HEK293T (cell line): ENCODE measurements around the gene ZFP62.

ENCODE experiments used
- CTCF ChIA-PET: fragments of 350-600 bp; formaldehyde crosslinking; extraction: SDS; loops from one replicate; lab custom pipeline; 2021; ENCODE audit warnings: antibody characterized with exemption, inconsistent platforms; lab: Yijun Ruan, JAX
- POLR2A ChIA-PET: fragments of 350-600 bp; formaldehyde crosslinking; extraction: SDS; loops from one replicate; lab custom pipeline; 2020; ENCODE audit warnings: antibody characterized with exemption, inconsistent platforms; lab: Yijun Ruan, JAX
- DNase-seq: peaks from one replicate; pipeline ENCODE4 v3.0.0; 2012; ENCODE audit warnings: mixed read lengths; ENCODE audit errors: extremely low spot score
- ARNT ChIP-seq: fragments of 450-650 bp; IDR thresholded peaks from 2 replicates; pipeline ENCODE4 v1.6.1; 2017; ENCODE audit warnings: mild to moderate bottlenecking
- BHLHE40 ChIP-seq: fragments of 450-650 bp; IDR thresholded peaks from 2 replicates; pipeline ENCODE4 v1.6.1; 2016; ENCODE audit warnings: mild to moderate bottlenecking, moderate library complexity, borderline replicate concordance
- CTBP1 ChIP-seq: fragments of 450-650 bp; IDR thresholded peaks from 2 replicates; pipeline ENCODE4 v1.6.1; 2016; ENCODE audit warnings: borderline replicate concordance
- ELF4 ChIP-seq: fragments of 450-650 bp; IDR thresholded peaks from 2 replicates; pipeline ENCODE4 v1.6.1; 2017; ENCODE audit warnings: antibody characterized with exemption
- FOXA1 ChIP-seq: fragments of 450-650 bp; IDR thresholded peaks from 2 replicates; pipeline ENCODE4 v1.6.1; 2016; ENCODE audit warnings: mild to moderate bottlenecking
- FOXK2 ChIP-seq: fragments of 450-650 bp; IDR thresholded peaks from 2 replicates; pipeline ENCODE4 v1.6.1; 2016; ENCODE audit warnings: mild to moderate bottlenecking
- FOXM1 ChIP-seq: fragments of 450-650 bp; IDR thresholded peaks from 2 replicates; pipeline ENCODE4 v1.6.1; 2017; ENCODE audit warnings: mild to moderate bottlenecking, borderline replicate concordance
- HDGF ChIP-seq: fragments of 450-650 bp; IDR thresholded peaks from 2 replicates; pipeline ENCODE4 v1.6.1; 2017; ENCODE audit warnings: antibody characterized with exemption, borderline replicate concordance
- L3MBTL2 ChIP-seq: fragments of 450-650 bp; conservative IDR thresholded peaks from 2 replicates; pipeline ENCODE4 v1.6.1; 2016; ENCODE audit warnings: mild to moderate bottlenecking
- LEF1 ChIP-seq: fragments of 450-650 bp; IDR thresholded peaks from 2 replicates; pipeline ENCODE4 v1.6.1; 2017; ENCODE audit warnings: mild to moderate bottlenecking, borderline replicate concordance
- NFRKB ChIP-seq: fragments of 450-650 bp; IDR thresholded peaks from 2 replicates; pipeline ENCODE4 v1.6.1; 2016; ENCODE audit warnings: mild to moderate bottlenecking, moderate library complexity
- SP1 ChIP-seq: fragments of 450-650 bp; IDR thresholded peaks from 2 replicates; pipeline ENCODE4 v1.6.1; 2017
- SUZ12 ChIP-seq: fragments of 450-650 bp; IDR thresholded peaks from 2 replicates; pipeline ENCODE4 v1.6.1; 2016; ENCODE audit warnings: mild to moderate bottlenecking
- TARDBP ChIP-seq: fragments of 450-650 bp; IDR thresholded peaks from 2 replicates; pipeline ENCODE4 v1.6.1; 2016
- ZNF384 ChIP-seq: fragments of 450-650 bp; IDR thresholded peaks from 2 replicates; pipeline ENCODE4 v1.6.1; 2016
- TF ChIP-seq, protein P1 (sequence below): fragments of 450-650 bp; IDR thresholded peaks from 2 replicates; pipeline ENCODE4 v1.6.1; 2016

ZFP62 gene

DNA sequence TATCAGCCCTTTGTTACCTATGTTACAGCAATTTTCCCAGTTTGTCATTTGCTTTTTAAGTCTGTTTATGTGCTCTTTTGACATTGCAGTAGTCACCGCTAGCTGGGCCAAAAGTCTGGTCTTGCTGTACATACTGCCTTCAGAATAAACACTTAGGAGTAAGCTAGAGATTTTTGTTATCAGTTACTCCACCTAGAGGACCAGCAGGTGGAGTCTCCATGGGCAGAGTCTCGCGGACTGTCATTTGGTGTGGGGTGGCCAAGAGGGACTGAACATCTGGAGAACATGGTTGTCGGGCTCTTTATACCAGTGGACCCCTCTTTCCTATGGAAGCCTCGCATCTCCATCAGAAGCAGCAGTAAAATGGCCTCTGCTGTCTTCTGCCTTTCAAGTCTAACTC lies 47.7 kb downstream of the ZFP62 start:
- ChIA-PET CTCF (interaction anchor here (1.1 kb wide), 1 partner anchor 54 kb away, joined by 4 read pairs; no protein-coding TSS in a partner anchor), POLR2A (interaction anchor here (4.4 kb wide), 1 partner anchor 48 kb away, joined by 20 read pairs; the partner anchor contains the start of gene ZFP62)
- no peak for DNase-seq
- TF ChIP-seq BHLHE40 (no peak), FOXM1 (no peak), LEF1 (no peak), HDGF (no peak), ZNF384 (no peak), ELF4 (no peak), FOXA1 (no peak), FOXK2 (no peak)

DNA sequence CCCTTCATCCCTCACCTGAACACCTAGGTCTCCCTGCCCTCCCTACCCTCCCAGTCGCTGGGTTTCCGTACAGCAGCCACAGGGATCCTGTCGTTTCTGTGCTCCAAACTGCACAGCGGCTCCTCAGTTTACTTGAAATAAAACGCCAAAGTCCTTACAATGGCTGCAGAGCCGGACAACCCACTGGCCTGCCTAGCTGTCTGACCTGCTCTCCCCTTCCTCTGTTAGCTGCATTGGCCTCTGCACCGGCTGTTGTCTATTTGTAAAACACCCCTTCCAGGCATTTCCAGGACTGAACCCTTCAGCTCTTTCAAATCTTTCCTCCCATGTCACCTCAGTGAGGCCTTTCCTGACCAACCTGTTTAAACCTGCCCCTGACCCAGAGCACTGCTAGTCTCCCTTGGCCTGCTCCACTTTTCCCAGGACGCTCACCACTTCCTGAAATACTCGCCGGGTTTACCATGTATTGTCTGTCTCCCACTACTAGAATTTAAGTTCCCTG lies 49.4 kb downstream of the ZFP62 start:
- TF ChIP-seq HDGF, result no peak
- TF ChIP-seq NFRKB, result no peak
- no peak for TF ChIP-seq ZNF384
- TF ChIP-seq FOXA1, result no peak
- TF ChIP-seq L3MBTL2, result no peak
- no peak for TF ChIP-seq TARDBP
- TF ChIP-seq FOXM1, result no peak
- no peak for TF ChIP-seq LEF1
- TF ChIP-seq SUZ12, result no peak
- no peak for TF ChIP-seq ELF4
- no peak for TF ChIP-seq ARNT
- TF ChIP-seq, protein P1, sequence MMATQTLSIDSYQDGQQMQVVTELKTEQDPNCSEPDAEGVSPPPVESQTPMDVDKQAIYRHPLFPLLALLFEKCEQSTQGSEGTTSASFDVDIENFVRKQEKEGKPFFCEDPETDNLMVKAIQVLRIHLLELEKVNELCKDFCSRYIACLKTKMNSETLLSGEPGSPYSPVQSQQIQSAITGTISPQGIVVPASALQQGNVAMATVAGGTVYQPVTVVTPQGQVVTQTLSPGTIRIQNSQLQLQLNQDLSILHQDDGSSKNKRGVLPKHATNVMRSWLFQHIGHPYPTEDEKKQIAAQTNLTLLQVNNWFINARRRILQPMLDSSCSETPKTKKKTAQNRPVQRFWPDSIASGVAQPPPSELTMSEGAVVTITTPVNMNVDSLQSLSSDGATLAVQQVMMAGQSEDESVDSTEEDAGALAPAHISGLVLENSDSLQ, result no peak
- TF ChIP-seq CTBP1, result no peak
- TF ChIP-seq FOXK2, result no peak
- ChIA-PET POLR2A (interaction anchor here (0.9 to 4.4 kb wide), 5 partner anchors 8 to 49 kb away, joined by 3 to 20 read pairs (median 3); partner anchors contain the start of gene ZFP62), CTCF (no interaction called here)
- no peak for DNase-seq

DNA sequence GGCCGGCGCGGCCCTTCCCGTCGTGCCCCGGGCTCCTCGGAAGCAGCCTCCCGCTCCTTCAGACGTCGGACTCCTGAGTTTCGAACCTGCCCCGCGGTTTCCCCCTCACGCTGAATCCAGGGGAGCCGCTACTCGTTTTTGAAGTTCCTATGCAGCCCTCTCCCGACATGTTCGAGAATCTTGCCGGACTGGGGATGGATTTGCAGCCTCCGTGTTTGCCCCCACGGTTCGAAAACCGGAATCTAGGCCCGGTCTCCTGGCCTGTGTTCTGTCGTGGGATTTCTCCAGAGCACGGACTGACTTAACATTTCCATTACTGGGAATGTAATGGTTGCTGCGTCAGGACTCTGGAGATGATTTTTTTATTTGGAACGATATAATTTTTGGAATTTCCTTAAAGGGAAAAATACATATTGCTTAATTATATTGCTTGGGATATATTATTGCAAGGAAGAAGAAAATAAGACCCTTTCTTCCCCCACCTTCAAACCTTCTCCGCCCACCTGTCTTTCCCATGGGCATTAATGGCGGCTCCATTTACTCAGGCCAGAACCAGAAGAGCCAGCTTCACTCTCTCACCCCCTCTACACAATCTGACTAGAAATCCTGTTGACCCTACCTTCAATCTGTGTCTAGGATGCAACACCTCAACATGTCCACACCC lies 50.0 kb downstream of the ZFP62 start:
- POLR2A ChIA-PET, result interaction anchor here (0.6 to 4.4 kb wide), 17 partner anchors 7 to 449 kb away, joined by 3 to 20 read pairs (median 4); partner anchors contain the start of genes MGAT1 and ZFP62
- CTCF ChIA-PET, result no interaction called here
- TF ChIP-seq ARNT (no peak), ELF4 (no peak), L3MBTL2 (peak; percentile 55), SP1 (no peak), BHLHE40 (no peak), CTBP1 (no peak)
- DNase-seq, result peak; percentile 52

DNA sequence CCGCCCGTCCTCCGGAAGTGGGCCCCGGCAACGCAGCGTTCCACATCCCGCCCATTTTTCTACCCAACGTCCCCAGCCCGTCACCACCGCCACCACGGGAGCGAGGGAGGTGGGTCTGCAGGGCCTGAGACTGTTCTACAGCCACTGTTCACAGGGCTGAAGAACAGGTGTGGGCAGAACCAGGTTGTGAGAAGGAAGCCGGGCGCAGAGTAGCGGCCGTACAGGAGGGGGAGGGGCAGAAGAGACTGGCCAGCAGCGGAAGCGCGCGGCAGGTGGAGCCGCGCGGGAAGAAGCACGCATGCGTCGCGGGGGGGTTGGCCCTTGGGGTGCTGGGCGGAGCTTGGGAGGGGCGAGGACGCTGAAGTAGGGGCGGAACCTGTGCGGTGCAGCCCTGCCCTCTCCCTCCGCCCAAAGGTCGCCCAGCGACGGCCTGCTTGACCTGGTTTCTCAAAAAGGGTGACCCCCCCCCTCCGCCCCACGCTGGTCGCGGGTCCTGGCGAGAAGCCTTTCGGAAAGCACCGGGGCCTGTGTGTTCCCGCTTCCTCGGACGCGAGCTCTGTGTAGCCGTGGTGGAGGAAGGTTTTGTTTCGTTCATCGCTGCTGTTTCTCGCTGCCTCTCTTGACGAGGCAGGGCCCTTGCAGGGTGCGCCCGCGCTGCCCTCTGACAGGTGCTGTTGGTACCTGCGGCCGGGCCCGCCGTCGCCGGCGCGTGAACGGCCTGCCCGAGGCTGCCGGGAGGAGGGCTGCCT lies 50.7 kb downstream of the ZFP62 start:
- CTCF ChIA-PET, result no interaction called here
- TF ChIP-seq ARNT (no peak), SUZ12 (no peak), ZNF384 (no peak), FOXK2 (no peak), CTBP1 (0 out of 2 replicates have a peak, but pooled peaks have one; percentile 10), LEF1 (no peak), ELF4 (peak; percentile 62; the same call in 1 of the 2 replicates), FOXA1 (no peak), HDGF (no peak), L3MBTL2 (peak; percentile 99), BHLHE40 (no peak), SP1 (no peak), TARDBP (no peak), NFRKB (no peak), FOXM1 (no peak)
- TF ChIP-seq, protein P1, result 0 out of 2 replicates have a peak, but pooled peaks have one; percentile 3
- peak; percentile 96 for DNase-seq
- POLR2A ChIA-PET, result interaction anchor here (0.6 to 4.4 kb wide), 15 partner anchors 8 to 450 kb away, joined by 3 to 20 read pairs (median 4); partner anchors contain the start of genes MGAT1 and ZFP62

DNA sequence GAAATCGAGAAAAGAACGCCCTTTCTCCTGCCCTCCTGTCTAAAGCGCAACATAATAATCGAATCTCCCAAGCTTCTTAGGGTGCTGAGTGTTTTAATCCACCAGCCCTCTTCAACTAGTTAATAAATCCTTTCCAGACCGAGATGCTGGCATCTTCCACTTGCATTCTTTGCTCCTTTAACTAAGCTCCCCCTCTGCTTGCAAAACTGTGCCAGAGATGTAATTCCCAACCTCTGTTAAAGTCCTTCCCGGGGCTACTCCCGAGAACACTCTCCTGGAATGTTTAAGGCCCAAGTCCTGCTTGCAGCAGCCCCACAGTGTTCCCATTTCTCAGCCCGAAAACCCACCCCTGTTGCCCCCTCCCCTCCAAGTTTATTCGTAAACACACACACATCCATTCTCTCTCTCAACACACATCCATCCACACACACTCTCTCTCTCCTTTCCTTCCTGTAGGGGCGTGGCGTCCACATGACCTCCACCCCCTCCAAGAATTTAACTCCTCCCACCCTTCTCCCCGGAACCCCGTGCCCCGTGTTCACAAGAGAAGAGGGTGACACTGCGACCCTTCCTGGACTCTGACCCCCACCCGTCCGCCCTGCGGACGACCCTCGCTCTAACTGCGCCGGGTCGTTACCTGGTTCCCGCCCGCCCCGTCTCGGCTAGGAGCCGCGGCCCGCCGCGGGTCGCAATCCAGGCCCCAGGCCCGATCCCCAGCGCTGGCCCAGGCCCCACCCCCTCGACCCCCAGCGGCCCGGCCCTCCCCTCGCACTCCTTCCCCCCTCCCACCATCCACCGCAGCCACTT lies 51.5 kb downstream of the ZFP62 start:
- DNase-seq, result peak; percentile 97
- POLR2A ChIA-PET, result interaction anchor here (0.8 to 4.4 kb wide), 8 partner anchors 10 to 290 kb away, joined by 3 to 20 read pairs (median 4); partner anchors contain the start of gene ZFP62
- CTCF ChIA-PET, result no interaction called here
- TF ChIP-seq ZNF384 (no peak), SP1 (peak; percentile 54; the same call in 1 of the 2 replicates)

DNA sequence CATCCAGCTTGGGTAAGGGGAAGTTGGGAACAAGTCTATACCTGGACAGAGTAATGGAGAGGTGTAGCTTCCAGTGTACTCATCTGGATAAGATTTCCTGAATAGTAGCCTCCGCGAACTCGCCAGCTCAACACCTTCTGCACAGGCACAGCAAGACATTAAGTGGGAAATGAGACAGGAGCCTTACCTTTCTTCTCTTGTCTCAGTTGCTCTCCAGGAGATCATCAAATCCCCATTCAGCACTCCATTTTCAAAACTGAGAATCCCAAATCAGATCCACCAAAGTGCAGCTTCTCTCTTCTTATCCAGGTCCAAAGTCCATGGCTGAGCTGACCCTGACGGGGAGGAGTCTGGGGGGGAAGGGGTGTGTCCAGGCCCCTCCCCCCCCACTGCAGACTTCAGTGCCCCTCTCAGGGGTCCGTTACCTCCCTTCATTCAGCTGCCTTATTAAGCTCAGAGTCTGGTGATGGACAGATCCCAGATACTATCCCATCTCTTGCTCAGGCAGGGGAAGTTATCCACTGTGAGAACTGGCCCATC lies 52.5 kb downstream of the ZFP62 start:
- ChIA-PET CTCF (no interaction called here), POLR2A (interaction anchor here (0.9 to 2.4 kb wide), 2 partner anchors 8 to 53 kb away, joined by 3 to 6 read pairs; partner anchors contain the start of gene ZFP62)
- TF ChIP-seq NFRKB, result no peak
- no peak for TF ChIP-seq CTBP1
- no peak for TF ChIP-seq LEF1
- no peak for TF ChIP-seq L3MBTL2
- TF ChIP-seq SUZ12, result no peak
- TF ChIP-seq FOXK2, result no peak
- TF ChIP-seq FOXA1, result no peak
- no peak for TF ChIP-seq SP1
- TF ChIP-seq, protein P1, result no peak
- no peak for TF ChIP-seq FOXM1
- no peak for TF ChIP-seq HDGF
- TF ChIP-seq TARDBP, result no peak
- no peak for TF ChIP-seq ELF4
- no peak for TF ChIP-seq BHLHE40
- TF ChIP-seq ARNT, result no peak
- no peak for TF ChIP-seq ZNF384
- no peak for DNase-seq
